GM23338 (cell line): ENCODE data around the gene ACYP1. TPM values are rescaled to one million over a fixed set of nuclear protein-coding genes. Genes with fewer than 3 reads are reported as not detected.

Experiments
- ATAC-seq: fragments of 200-7000 bp; cut with Tn5 transposase; 3 replicates; pipeline ENCODE4 v1.9.1; 2020
- DNase-seq: peaks from one replicate; pipeline ENCODE4 v3.0.0-alpha.2; 2015; ENCODE audit warnings: low spot score
- H2AFZ ChIP-seq: fragments of 200-600 bp; sonication (generic); 2 replicates; pipeline ENCODE4 v1.8.0; 2016; ENCODE audit warnings: antibody characterized with exemption, mild to moderate bottlenecking, moderate library complexity
- H3F3A ChIP-seq: fragments of 200-600 bp; sonication (generic); replicated peaks from 2 replicates; pipeline ENCODE4 v1.8.0; 2017; ENCODE audit warnings: antibody characterized with exemption, mixed run types, low read depth
- H3K27ac ChIP-seq: fragments of 200-600 bp; sonication (generic); 2 replicates; pipeline ENCODE4 v1.6.1; 2016; ENCODE audit warnings: low read depth
- H3K27me3 ChIP-seq: fragments of 200-600 bp; sonication (generic); 2 replicates; pipeline ENCODE4 v1.8.0; 2016; ENCODE audit warnings: mild to moderate bottlenecking, mixed run types, moderate library complexity; ENCODE audit not compliant: insufficient read depth
- H3K36me3 ChIP-seq: fragments of 200-600 bp; sonication (generic); 2 replicates; pipeline ENCODE4 v1.8.0; 2016; ENCODE audit warnings: mild to moderate bottlenecking; ENCODE audit not compliant: insufficient read depth
- H3K4me1 ChIP-seq: fragments of 200-600 bp; sonication (generic); 2 replicates; pipeline ENCODE4 v1.8.0; 2016; ENCODE audit warnings: mild to moderate bottlenecking, moderate library complexity; ENCODE audit not compliant: insufficient read depth
- H3K4me2 ChIP-seq: fragments of 200-600 bp; sonication (generic); 2 replicates; pipeline ENCODE4 v1.7.1; 2017; ENCODE audit warnings: mixed run types
- H3K4me3 ChIP-seq: fragments of 200-600 bp; sonication (generic); 2 replicates; pipeline ENCODE4 v1.6.1; 2016; ENCODE audit warnings: mixed run types
- H3K79me2 ChIP-seq: fragments of 200-600 bp; sonication (generic); replicated peaks from 2 replicates; pipeline ENCODE4 v1.8.0; 2017; ENCODE audit warnings: mild to moderate bottlenecking; ENCODE audit not compliant: insufficient read depth
- H3K9me2 ChIP-seq: fragments of 200-600 bp; sonication (generic); 2 replicates; pipeline ENCODE4 v1.8.0; 2017; ENCODE audit not compliant: insufficient read depth
- H4K20me1 ChIP-seq: fragments of 200-600 bp; sonication (generic); replicated peaks from 2 replicates; pipeline ENCODE4 v1.8.0; 2017; ENCODE audit warnings: mild to moderate bottlenecking; ENCODE audit not compliant: insufficient read depth
- H3K27ac Mint-ChIP-seq: 2 replicates; pipeline ENCODE4 v1.8.0; 2020; ENCODE audit warnings: inconsistent platforms, mild to moderate bottlenecking, moderate library complexity, mixed read lengths
- H3K27me3 Mint-ChIP-seq: 3 replicates; pipeline ENCODE4 v1.8.0; 2022; ENCODE audit warnings: low read depth, mild to moderate bottlenecking, moderate library complexity, mixed read lengths, inconsistent platforms; ENCODE audit not compliant: insufficient read depth, poor library complexity
- H3K36me3 Mint-ChIP-seq: 3 replicates; pipeline ENCODE4 v1.8.0; 2021; ENCODE audit warnings: low read depth, mild to moderate bottlenecking, inconsistent platforms, moderate library complexity, mixed read lengths
- H3K4me1 Mint-ChIP-seq: 3 replicates; pipeline ENCODE4 v1.8.0; 2020; ENCODE audit warnings: mild to moderate bottlenecking, inconsistent platforms, mixed read lengths
- H3K4me3 Mint-ChIP-seq: 3 replicates; pipeline ENCODE4 v1.8.0; 2021; ENCODE audit warnings: moderate library complexity, mild to moderate bottlenecking, inconsistent platforms, mixed read lengths
- H3K9me3 Mint-ChIP-seq: 3 replicates; pipeline ENCODE4 v1.8.0; 2020; ENCODE audit warnings: moderate library complexity, mild to moderate bottlenecking, inconsistent platforms, mixed read lengths
- CREB1 ChIP-seq: fragments of 250-450 bp; sonication (Bioruptor Pico); IDR thresholded peaks from 2 replicates; pipeline ENCODE4 v1.5.0; 2020; ENCODE audit warnings: low read depth, mild to moderate bottlenecking, moderate library complexity
- CTCF ChIP-seq, 2 experiments: fragments of 200-600 bp in 1 of 2; sonication (generic) in 1 of 2; conservative IDR thresholded peaks; 2 replicates each; pipeline versions ENCODE4 v1.5.1 to v1.6.1; 2016 to 2017; ENCODE audit warnings: antibody characterized with exemption in 2 of 2, low read depth in 2 of 2, mild to moderate bottlenecking in 2 of 2, moderate library complexity in 1 of 2
- ETS1 ChIP-seq: IDR thresholded peaks from 2 replicates; pipeline ENCODE4 v1.6.1; 2016; ENCODE audit warnings: antibody characterized with exemption
- EZH2 ChIP-seq: fragments of 200-600 bp; sonication (generic); IDR thresholded peaks from one replicate; pipeline ENCODE4 v1.8.0; 2017; ENCODE audit warnings: antibody characterized with exemption, mild to moderate bottlenecking, low read depth; ENCODE audit not compliant: unreplicated experiment
- EZH2phosphoT487 ChIP-seq: fragments of 200-600 bp; sonication (generic); IDR thresholded peaks from one replicate; pipeline ENCODE4 v1.8.1; 2018; ENCODE audit warnings: antibody characterized with exemption; ENCODE audit not compliant: unreplicated experiment
- JUNB ChIP-seq: IDR thresholded peaks from one replicate; pipeline ENCODE4 v1.6.1; 2016; ENCODE audit warnings: antibody characterized with exemption; ENCODE audit not compliant: unreplicated experiment
- NANOG ChIP-seq: IDR thresholded peaks from 2 replicates; pipeline ENCODE4 v1.6.1; 2016; ENCODE audit warnings: antibody characterized with exemption, borderline replicate concordance
- POLR2AphosphoS5 ChIP-seq: IDR thresholded peaks from 2 replicates; pipeline ENCODE4 v1.6.1; 2016; ENCODE audit warnings: antibody characterized with exemption, low read depth
- STAT1 ChIP-seq: IDR thresholded peaks from one replicate; pipeline ENCODE4 v1.6.1; 2016; ENCODE audit warnings: antibody characterized with exemption; ENCODE audit not compliant: unreplicated experiment
- ZNF114 ChIP-seq: fragments of 250-450 bp; sonication (Bioruptor Pico); IDR thresholded peaks from 2 replicates; pipeline ENCODE4 v1.5.0; 2020; ENCODE audit warnings: mild to moderate bottlenecking, moderate library complexity
- ZNF462 ChIP-seq: fragments of 250-450 bp; sonication (Bioruptor Pico); IDR thresholded peaks from 2 replicates; pipeline ENCODE4 v1.5.0; 2020; ENCODE audit warnings: mild to moderate bottlenecking, moderate library complexity
- polyA plus RNA-seq: library from polyadenylated mRNA; unstranded; fragments of >200 nt; fragmentation: Nextera tagmentation; extraction: Ambion mirVana; gene quantifications from 2 replicates; pipeline ENCODE4 v1.2.1, GENCODE V29; 2016
- total RNA-seq: library from RNA; depleted of rRNA; stranded (reverse); fragments of >200 nt; shearing (Covaris generic); gene quantifications from 2 replicates; pipeline ENCODE4 v1.2.3, GENCODE V29; 2014

The ACYP1 gene
- total and polyA plus RNA-seq, 2 experiments from 2014 or later, result 18.4 to 104 TPM

DNA sequence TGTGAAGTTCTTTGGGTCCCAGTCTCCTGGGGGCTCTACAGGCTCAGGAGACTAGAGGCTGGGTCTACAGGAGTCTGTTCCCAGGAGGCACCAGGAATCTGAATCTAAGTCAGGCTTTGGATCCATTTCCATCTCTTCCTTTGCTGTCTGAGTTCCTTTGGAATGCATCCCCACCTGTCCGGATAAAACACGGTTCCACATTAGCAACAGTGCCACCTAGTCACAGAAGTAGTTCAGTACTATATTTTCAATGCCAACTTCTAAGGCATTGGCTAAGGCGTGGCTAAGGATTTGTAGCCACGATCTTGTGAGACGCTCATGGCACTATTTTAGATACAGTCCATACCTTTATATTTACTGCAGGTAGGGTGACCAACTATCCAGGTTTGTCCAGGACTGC is 20.7 kb upstream of the ACYP1 start:
- Histone ChIP-seq H2AFZ (no peak overlapping the region), H3K27me3 (no peaks in the 10 kb centered on the region), H3F3A (0 out of 2 replicates have a peak, but pooled peaks cover 3% of the 10 kb centered on the region), H3K36me3 (peaks cover 26% of the 10 kb centered on the region), H3K9me2 (no peaks in the 10 kb centered on the region), H3K4me3 (no peak overlapping the region), H3K4me2 (no peak overlapping the region), H4K20me1 (0 out of 2 replicates have a peak, but pooled peaks cover 6% of the 10 kb centered on the region), H3K27ac (no peak overlapping the region), H3K79me2 (no peaks in the 10 kb centered on the region), H3K4me1 (no peaks in the 10 kb centered on the region)
- H3K4me1 Mint-ChIP-seq, result no peaks in the 10 kb centered on the region
- TF ChIP-seq ZNF114 (CRISPR knock-in tag), result no peak
- peak; percentile 15 to 36; a peak in 2 of 4 replicates for TF ChIP-seq CTCF (conservative IDR thresholded peaks at IDR 0.05; ENCODE audit: low read depth in 2 of 2)
- DNase-seq, result no peak
- H3K27me3 Mint-ChIP-seq, result peaks cover 2% of the 10 kb centered on the region
- no peak overlapping the region for H3K4me3 Mint-ChIP-seq
- no peak overlapping the region for H3K27ac Mint-ChIP-seq
- H3K36me3 Mint-ChIP-seq, result peaks cover 56% of the 10 kb centered on the region; the same call in 2 of the 3 replicates
- no peak for ATAC-seq
- no peaks in the 10 kb centered on the region for H3K9me3 Mint-ChIP-seq

- peaks cover 26% of the 10 kb centered on the region for H3K36me3 ChIP-seq
These were observed 19.4 kb upstream of the ACYP1 start for GRCh38 chr14:75083271-75083670.

More at GRCh38 chr14:75083271-75083670, 19.4 kb upstream of the ACYP1 start:
- Mint-ChIP-seq H3K27me3 (peaks cover 2% of the 10 kb centered on the region), H3K27ac (no peak overlapping the region), H3K36me3 (peaks cover 50% of the 10 kb centered on the region; the same call in 2 of the 3 replicates), H3K4me3 (no peak overlapping the region), H3K4me1 (no peaks in the 10 kb centered on the region), H3K9me3 (no peaks in the 10 kb centered on the region)
- no peaks in the 10 kb centered on the region for H3K79me2 ChIP-seq
- no peaks in the 10 kb centered on the region for H3K9me2 ChIP-seq
- H3F3A ChIP-seq, result no peaks in the 10 kb centered on the region
- no peak overlapping the region for H2AFZ ChIP-seq
- no peak for DNase-seq
- TF ChIP-seq EZH2phosphoT487, result no peak
- TF ChIP-seq NANOG, result no peak
- no peak for TF ChIP-seq ETS1
- no peak for TF ChIP-seq CREB1 (CRISPR knock-in tag)
- no peak for TF ChIP-seq ZNF462 (CRISPR knock-in tag)
- no peak for TF ChIP-seq EZH2
- TF ChIP-seq POLR2AphosphoS5, result no peak
- no peak for TF ChIP-seq CTCF (conservative IDR thresholded peaks at IDR 0.05; ENCODE audit: low read depth in 2 of 2)
- no peak for TF ChIP-seq ZNF114 (CRISPR knock-in tag)
- TF ChIP-seq STAT1, result no peak
- TF ChIP-seq JUNB, result no peak
- H3K27ac ChIP-seq, result no peak overlapping the region
- H3K4me2 ChIP-seq, result no peak overlapping the region
- no peak for ATAC-seq
- no peaks in the 10 kb centered on the region for H3K4me1 ChIP-seq
- H4K20me1 ChIP-seq, result 0 out of 2 replicates have a peak, but pooled peaks cover 6% of the 10 kb centered on the region
- no peaks in the 10 kb centered on the region for H3K27me3 ChIP-seq
- H3K4me3 ChIP-seq, result no peak overlapping the region
